SU-DHL-6 (cell line): ENCODE data around the gene KRTAP12-1.
"Not testable (repeated sequence)": the region's sequence is repeated elsewhere in the genome, so short reads cannot be mapped to it uniquely, and the experiment has no call there.

Source experiments
- H2AFZ ChIP-seq: fragments of 200-600 bp; sonication (generic); 2 replicates; pipeline ENCODE4 v1.6.1; 2014; ENCODE audit warnings: low read depth, mild to moderate bottlenecking, moderate library complexity, mixed read lengths, antibody characterized with exemption, low read length; ENCODE audit not compliant: severe bottlenecking
- H3F3A ChIP-seq: fragments of 200-600 bp; shearing (Covaris generic); 2 replicates; pipeline ENCODE4 v1.6.0; 2016; ENCODE audit warnings: antibody characterized with exemption, mild to moderate bottlenecking; ENCODE audit not compliant: insufficient read depth
- H3K27ac ChIP-seq: fragments of 200-600 bp; sonication (generic); 2 replicates; pipeline ENCODE4 v1.5.1; 2016; ENCODE audit warnings: low read depth, mild to moderate bottlenecking, low read length, moderate library complexity, mixed read lengths
- H3K27me3 ChIP-seq: fragments of 200-600 bp; sonication (generic), shearing (Covaris generic); 2 replicates; pipeline ENCODE4 v1.6.0; 2014; ENCODE audit warnings: mild to moderate bottlenecking, low read length
- H3K36me3 ChIP-seq: fragments of 200-600 bp; sonication (generic); 2 replicates; pipeline ENCODE4 v1.6.1; 2014; ENCODE audit warnings: mild to moderate bottlenecking, low read length, mixed read lengths
- H3K4me2 ChIP-seq: fragments of 300-600, 200-600 bp; shearing (Covaris generic), sonication (generic); 2 replicates; pipeline ENCODE4 v1.6.0; 2014; ENCODE audit warnings: low read length, low read depth, mild to moderate bottlenecking; ENCODE audit not compliant: poor library complexity, severe bottlenecking
- H3K4me3 ChIP-seq: fragments of 200-600 bp; sonication (generic); 2 replicates; pipeline ENCODE4 v1.5.1; 2014; ENCODE audit warnings: antibody characterized with exemption, low read length, mild to moderate bottlenecking, mixed read lengths; ENCODE audit not compliant: insufficient read depth, poor library complexity, severe bottlenecking
- H3K79me2 ChIP-seq: fragments of 200-600 bp; sonication (generic); 2 replicates; pipeline ENCODE4 v1.6.1; 2014; ENCODE audit warnings: mild to moderate bottlenecking, low read length, moderate library complexity; ENCODE audit not compliant: insufficient read depth
- H3K9ac ChIP-seq: fragments of 200-600 bp; sonication (generic); 2 replicates; pipeline ENCODE4 v1.7.0; 2014; ENCODE audit warnings: mild to moderate bottlenecking, low read length
- H3K9me2 ChIP-seq: fragments of 200-600 bp; sonication (generic); replicated peaks from 2 replicates; pipeline ENCODE4 v1.6.1; 2014; ENCODE audit warnings: low read length; ENCODE audit not compliant: insufficient read depth
- H3K9me3 ChIP-seq: fragments of 200-600 bp; sonication (generic); 2 replicates; pipeline ENCODE4 v1.6.1; 2014; ENCODE audit warnings: low read length, mixed read lengths; ENCODE audit not compliant: insufficient read depth
- H4K20me1 ChIP-seq: fragments of 200-600 bp; sonication (generic); 2 replicates; pipeline ENCODE4 v1.6.1; 2014; ENCODE audit warnings: low read depth, mild to moderate bottlenecking, antibody characterized with exemption, low read length, moderate library complexity, mixed read lengths
- EZH2phosphoT487 ChIP-seq: fragments of 200-600 bp; sonication (generic), shearing (Covaris generic); conservative IDR thresholded peaks from 2 replicates; pipeline ENCODE4 v1.6.1; 2018; ENCODE audit warnings: mild to moderate bottlenecking, antibody characterized with exemption, low read length, moderate library complexity, mixed read lengths
- TF ChIP-seq, protein P1 (sequence below): fragments of 200-600 bp; sonication (generic); IDR thresholded peaks from one replicate; pipeline ENCODE4 v1.5.1; 2017; ENCODE audit warnings: antibody characterized with exemption, mild to moderate bottlenecking, low read length, moderate library complexity; ENCODE audit not compliant: insufficient read depth, poor library complexity, severe bottlenecking

KRTAP12-1 gene

DNA sequence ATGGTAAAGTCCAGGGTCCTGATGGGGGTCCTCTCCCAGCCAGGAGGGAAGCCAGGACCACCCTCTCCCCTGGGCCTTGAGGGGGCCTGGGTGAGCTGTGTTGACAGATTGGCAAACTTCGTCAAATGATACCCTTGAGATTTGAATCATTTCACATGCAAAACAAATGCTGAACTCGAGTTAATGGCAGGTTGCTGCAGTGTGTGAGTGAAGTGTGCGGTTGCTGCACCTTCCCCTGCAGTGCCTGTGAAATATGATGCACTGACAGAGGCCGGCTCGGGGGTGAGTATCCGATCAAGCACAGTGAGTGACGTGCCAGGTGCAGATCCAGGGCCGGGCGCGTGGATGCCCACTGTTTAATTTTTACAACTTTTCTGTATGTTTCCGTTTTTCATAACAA lies 5.7 kb upstream of the KRTAP12-1 start:
- no peaks in the 10 kb centered on the region for H3K9me3 ChIP-seq
- no peak overlapping the region for H3K4me2 ChIP-seq
- no peaks in the 10 kb centered on the region for H3K27me3 ChIP-seq
- no peak for TF ChIP-seq EZH2phosphoT487
- TF ChIP-seq, protein P1, sequence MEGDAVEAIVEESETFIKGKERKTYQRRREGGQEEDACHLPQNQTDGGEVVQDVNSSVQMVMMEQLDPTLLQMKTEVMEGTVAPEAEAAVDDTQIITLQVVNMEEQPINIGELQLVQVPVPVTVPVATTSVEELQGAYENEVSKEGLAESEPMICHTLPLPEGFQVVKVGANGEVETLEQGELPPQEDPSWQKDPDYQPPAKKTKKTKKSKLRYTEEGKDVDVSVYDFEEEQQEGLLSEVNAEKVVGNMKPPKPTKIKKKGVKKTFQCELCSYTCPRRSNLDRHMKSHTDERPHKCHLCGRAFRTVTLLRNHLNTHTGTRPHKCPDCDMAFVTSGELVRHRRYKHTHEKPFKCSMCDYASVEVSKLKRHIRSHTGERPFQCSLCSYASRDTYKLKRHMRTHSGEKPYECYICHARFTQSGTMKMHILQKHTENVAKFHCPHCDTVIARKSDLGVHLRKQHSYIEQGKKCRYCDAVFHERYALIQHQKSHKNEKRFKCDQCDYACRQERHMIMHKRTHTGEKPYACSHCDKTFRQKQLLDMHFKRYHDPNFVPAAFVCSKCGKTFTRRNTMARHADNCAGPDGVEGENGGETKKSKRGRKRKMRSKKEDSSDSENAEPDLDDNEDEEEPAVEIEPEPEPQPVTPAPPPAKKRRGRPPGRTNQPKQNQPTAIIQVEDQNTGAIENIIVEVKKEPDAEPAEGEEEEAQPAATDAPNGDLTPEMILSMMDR: no peak
- H3K27ac ChIP-seq: no peak overlapping the region
- no peaks in the 10 kb centered on the region for H3K36me3 ChIP-seq
- H4K20me1 ChIP-seq: no peaks in the 10 kb centered on the region
- H3K9ac ChIP-seq: no peak overlapping the region
- H2AFZ ChIP-seq: no peak overlapping the region
- no peaks in the 10 kb centered on the region for H3K9me2 ChIP-seq
- no peaks in the 10 kb centered on the region for H3F3A ChIP-seq
- H3K4me3 ChIP-seq: no peak overlapping the region
- H3K79me2 ChIP-seq: no peaks in the 10 kb centered on the region

DNA sequence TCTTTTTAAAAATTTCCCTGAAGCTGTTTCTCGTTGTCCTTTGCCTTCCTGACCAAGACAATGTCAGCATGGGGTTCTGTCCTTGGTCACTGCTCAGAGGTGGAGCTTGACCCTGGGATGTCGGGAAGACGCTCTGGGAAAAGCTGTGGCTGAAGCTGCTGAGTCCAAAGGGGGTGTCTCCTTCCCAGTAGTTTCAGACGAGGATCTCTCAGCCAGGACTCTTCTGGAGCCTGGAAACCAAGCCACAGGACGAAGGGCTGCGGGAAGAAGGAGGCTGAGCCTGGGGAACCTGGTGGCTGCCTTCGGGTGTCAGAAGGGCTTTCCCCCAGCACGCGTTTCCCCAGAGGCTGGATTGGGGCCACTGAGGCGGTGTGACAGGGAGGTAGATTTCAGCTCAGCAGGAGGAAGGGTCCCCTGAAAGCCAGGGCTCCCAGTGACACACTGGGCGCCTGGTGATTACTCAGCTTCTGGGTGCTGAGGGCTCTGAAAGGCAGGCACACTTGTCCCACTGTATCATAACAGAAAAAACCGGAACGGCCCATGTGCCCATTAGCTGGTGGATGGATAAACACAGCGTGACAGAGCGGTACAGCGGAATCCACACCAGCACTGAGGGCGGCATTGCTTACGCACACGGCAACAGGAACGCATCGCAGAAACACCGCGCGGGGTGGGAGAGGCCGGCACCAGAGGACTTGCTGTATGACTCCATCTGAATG lies 5.0 kb upstream of the KRTAP12-1 start:
- no peaks in the 10 kb centered on the region for H3K79me2 ChIP-seq
- no peak overlapping the region for H3K27ac ChIP-seq
- H3F3A ChIP-seq: no peaks in the 10 kb centered on the region
- H2AFZ ChIP-seq: no peak overlapping the region
- no peak overlapping the region for H3K4me3 ChIP-seq
- H3K36me3 ChIP-seq: no peaks in the 10 kb centered on the region
- no peaks in the 10 kb centered on the region for H3K27me3 ChIP-seq
- no peaks in the 10 kb centered on the region for H4K20me1 ChIP-seq
- no peak overlapping the region for H3K9ac ChIP-seq
- H3K4me2 ChIP-seq: no peak overlapping the region
- H3K9me2 ChIP-seq: no peaks in the 10 kb centered on the region
- H3K9me3 ChIP-seq: no peaks in the 10 kb centered on the region
- TF ChIP-seq, protein P1: no peak
- TF ChIP-seq EZH2phosphoT487: no peak

DNA sequence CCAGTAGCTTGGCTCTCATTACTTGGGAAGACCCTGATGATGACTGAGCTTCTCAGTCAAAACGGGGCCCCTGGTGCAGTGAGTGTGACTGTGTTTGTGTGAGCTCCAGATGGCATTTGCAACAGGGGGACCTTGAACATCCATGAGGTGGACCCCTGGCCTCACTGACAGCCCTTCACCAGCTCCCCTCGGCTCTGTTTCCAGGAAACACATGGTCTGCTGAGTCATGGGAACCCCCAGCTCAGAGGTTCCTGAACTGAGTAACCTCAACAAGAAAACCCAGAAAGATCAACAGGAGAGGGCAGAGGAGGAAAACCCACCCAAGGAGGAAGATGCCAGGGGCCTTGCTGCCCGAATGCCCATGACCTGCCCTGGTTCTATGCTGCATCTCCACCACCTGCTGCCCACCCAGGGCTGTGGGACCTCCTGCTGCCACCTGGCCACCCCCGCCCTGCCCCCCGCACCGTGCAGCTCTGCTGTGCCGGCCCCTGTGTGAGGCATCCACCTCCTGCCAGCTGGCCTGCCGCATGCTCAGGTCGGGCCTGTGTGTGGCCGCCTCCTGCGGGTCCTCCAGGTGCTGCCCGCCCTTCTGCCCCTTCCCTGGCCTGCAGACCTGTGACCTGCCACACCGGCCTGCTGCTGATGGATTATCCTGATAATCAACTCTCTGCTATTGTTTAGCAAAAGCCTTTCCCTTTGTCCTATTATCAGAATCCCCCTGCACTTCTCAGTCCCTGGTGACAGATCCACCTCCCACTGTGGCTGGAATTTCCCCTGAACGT lies 4.2 kb upstream of the KRTAP12-1 start:
- no peak for TF ChIP-seq EZH2phosphoT487
- TF ChIP-seq, protein P1: no peak
- Histone ChIP-seq H3K4me3 (no peak overlapping the region), H3K9ac (no peak overlapping the region), H3K4me2 (no peak overlapping the region), H3F3A (no peaks in the 10 kb centered on the region), H3K36me3 (no peaks in the 10 kb centered on the region), H2AFZ (no peak overlapping the region), H3K27me3 (no peaks in the 10 kb centered on the region), H3K9me2 (no peaks in the 10 kb centered on the region), H3K27ac (no peak overlapping the region), H4K20me1 (no peaks in the 10 kb centered on the region), H3K9me3 (no peaks in the 10 kb centered on the region), H3K79me2 (no peaks in the 10 kb centered on the region)

DNA sequence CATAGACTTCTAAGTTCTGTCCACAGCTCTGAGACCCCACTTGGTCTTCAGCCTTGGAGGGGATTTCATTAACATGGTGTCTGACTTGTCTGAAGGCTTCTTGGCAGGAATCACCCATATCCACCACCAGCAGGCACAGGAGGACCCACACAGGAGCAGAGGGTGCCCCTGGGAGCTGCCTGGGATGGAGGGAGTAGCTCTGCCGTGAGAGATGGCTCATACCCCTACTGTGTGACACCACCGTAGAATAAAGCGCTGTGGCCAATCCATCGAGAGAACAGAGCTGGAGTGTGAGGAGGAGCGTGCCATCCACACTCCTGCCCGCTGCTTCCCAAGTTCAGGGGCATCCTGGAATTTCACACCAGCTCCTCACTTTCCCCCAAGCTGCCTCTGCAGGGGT lies 3.1 kb upstream of the KRTAP12-1 start:
- not testable (repeated sequence) for H3K4me2 ChIP-seq, H2AFZ ChIP-seq, H3K79me2 ChIP-seq, H3K36me3 ChIP-seq, H3K9me3 ChIP-seq, H3K4me3 ChIP-seq, H4K20me1 ChIP-seq, H3F3A ChIP-seq, H3K27me3 ChIP-seq, H3K9ac ChIP-seq, H3K9me2 ChIP-seq, H3K27ac ChIP-seq
